ENCODE results near the gene DOK7.

Gene DOK7

GRCh38 chr4:3479358-3480101, 16.4 kb downstream of the DOK7 start:
- H3K4me3 Mint-ChIP-seq = no peak overlapping the region
- no peaks in the 10 kb centered on the region for H3K4me1 Mint-ChIP-seq (ENCODE audit: low read depth)
- H3K27me3 Mint-ChIP-seq = peaks cover 10% of the 10 kb centered on the region
- H3K9me3 Mint-ChIP-seq = no peaks in the 10 kb centered on the region
- H3K36me3 Mint-ChIP-seq (ENCODE audit: low read depth) = no peaks in the 10 kb centered on the region
- H3K27ac Mint-ChIP-seq = no peak overlapping the region

GRCh38 chr4:3480528-3481112, 17.5 kb downstream of the DOK7 start:
- Mint-ChIP-seq H3K9me3 (no peaks in the 10 kb centered on the region), H3K4me1 (ENCODE audit: low read depth) (no peaks in the 10 kb centered on the region), H3K27ac (no peak overlapping the region), H3K27me3 (peaks cover 10% of the 10 kb centered on the region), H3K36me3 (ENCODE audit: low read depth) (no peaks in the 10 kb centered on the region), H3K4me3 (no peak overlapping the region)

- H3K4me3 Mint-ChIP-seq = no peak overlapping the region
- H3K4me1 Mint-ChIP-seq (ENCODE audit: low read depth) = no peaks in the 10 kb centered on the region
- H3K36me3 Mint-ChIP-seq (ENCODE audit: low read depth) = no peaks in the 10 kb centered on the region
- peaks cover 10% of the 10 kb centered on the region for H3K27me3 Mint-ChIP-seq
- H3K9me3 Mint-ChIP-seq = no peaks in the 10 kb centered on the region
- H3K27ac Mint-ChIP-seq = no peak overlapping the region
Measured at GRCh38 chr4:3481113-3481531, 18.0 kb downstream of the DOK7 start.

GRCh38 chr4:3481783-3482393, 18.8 kb downstream of the DOK7 start:
- no peaks in the 10 kb centered on the region for H3K36me3 Mint-ChIP-seq (ENCODE audit: low read depth)
- H3K4me1 Mint-ChIP-seq (ENCODE audit: low read depth) = no peaks in the 10 kb centered on the region
- H3K9me3 Mint-ChIP-seq = no peaks in the 10 kb centered on the region
- no peak overlapping the region for H3K4me3 Mint-ChIP-seq
- H3K27ac Mint-ChIP-seq = no peak overlapping the region
- peaks cover 10% of the 10 kb centered on the region for H3K27me3 Mint-ChIP-seq

- Mint-ChIP-seq H3K4me1 (ENCODE audit: low read depth) (no peaks in the 10 kb centered on the region), H3K27ac (no peak overlapping the region), H3K36me3 (ENCODE audit: low read depth) (no peaks in the 10 kb centered on the region), H3K9me3 (no peaks in the 10 kb centered on the region), H3K4me3 (no peak overlapping the region), H3K27me3 (peaks cover 10% of the 10 kb centered on the region)
Measured at GRCh38 chr4:3482707-3483106, 19.6 kb downstream of the DOK7 start.

- Mint-ChIP-seq H3K4me3 (no peak overlapping the region), H3K9me3 (no peaks in the 10 kb centered on the region), H3K27me3 (peaks cover 10% of the 10 kb centered on the region), H3K4me1 (ENCODE audit: low read depth) (no peaks in the 10 kb centered on the region), H3K27ac (no peak overlapping the region), H3K36me3 (ENCODE audit: low read depth) (no peaks in the 10 kb centered on the region)
Measured at GRCh38 chr4:3483471-3483921, 20.4 kb downstream of the DOK7 start.

- Mint-ChIP-seq H3K36me3 (ENCODE audit: low read depth) (no peaks in the 10 kb centered on the region), H3K4me3 (no peak overlapping the region), H3K9me3 (no peaks in the 10 kb centered on the region), H3K27ac (no peak overlapping the region), H3K27me3 (peaks cover 10% of the 10 kb centered on the region), H3K4me1 (ENCODE audit: low read depth) (peaks cover 7% of the 10 kb centered on the region)
Measured at GRCh38 chr4:3484057-3484973, 21.2 kb downstream of the DOK7 start.

- Mint-ChIP-seq H3K27me3 (peaks cover 10% of the 10 kb centered on the region), H3K9me3 (no peaks in the 10 kb centered on the region), H3K36me3 (ENCODE audit: low read depth) (no peaks in the 10 kb centered on the region), H3K27ac (no peak overlapping the region), H3K4me1 (ENCODE audit: low read depth) (peaks cover 8% of the 10 kb centered on the region), H3K4me3 (no peak overlapping the region)
Measured at GRCh38 chr4:3485011-3485791, 22.1 kb downstream of the DOK7 start.

GRCh38 chr4:3485886-3486540, 22.9 kb downstream of the DOK7 start:
- Mint-ChIP-seq H3K27me3 (peaks cover 9% of the 10 kb centered on the region), H3K4me1 (ENCODE audit: low read depth) (peaks cover 8% of the 10 kb centered on the region)

GRCh38 chr4:3486541-3487540, 23.7 kb downstream of the DOK7 start:
- H3K4me3 Mint-ChIP-seq = no peak overlapping the region
- H3K27me3 Mint-ChIP-seq = peaks cover 8% of the 10 kb centered on the region
- H3K27ac Mint-ChIP-seq = no peak overlapping the region
- H3K36me3 Mint-ChIP-seq (ENCODE audit: low read depth) = no peaks in the 10 kb centered on the region
- H3K9me3 Mint-ChIP-seq = no peaks in the 10 kb centered on the region
- H3K4me1 Mint-ChIP-seq (ENCODE audit: low read depth) = peaks cover 8% of the 10 kb centered on the region

More at GRCh38 chr4:3485886-3486540, 22.9 kb downstream of the DOK7 start:
- Mint-ChIP-seq H3K4me3 (no peak overlapping the region), H3K9me3 (no peaks in the 10 kb centered on the region), H3K36me3 (ENCODE audit: low read depth) (no peaks in the 10 kb centered on the region), H3K27ac (no peak overlapping the region)

GRCh38 chr4:3487861-3488260, 24.8 kb downstream of the DOK7 start:
- Mint-ChIP-seq H3K27ac (no peak overlapping the region), H3K36me3 (ENCODE audit: low read depth) (no peaks in the 10 kb centered on the region), H3K4me3 (no peak overlapping the region), H3K9me3 (no peaks in the 10 kb centered on the region), H3K4me1 (ENCODE audit: low read depth) (peaks cover 8% of the 10 kb centered on the region), H3K27me3 (peaks cover 11% of the 10 kb centered on the region)

- H3K36me3 Mint-ChIP-seq (ENCODE audit: low read depth) = no peaks in the 10 kb centered on the region
- H3K27ac Mint-ChIP-seq = no peak overlapping the region
- no peaks in the 10 kb centered on the region for H3K9me3 Mint-ChIP-seq
- peaks cover 8% of the 10 kb centered on the region for H3K4me1 Mint-ChIP-seq (ENCODE audit: low read depth)
- no peak overlapping the region for H3K4me3 Mint-ChIP-seq
- H3K27me3 Mint-ChIP-seq = peaks cover 11% of the 10 kb centered on the region
Measured at GRCh38 chr4:3488820-3489219, 25.7 kb downstream of the DOK7 start.

GRCh38 chr4:3489451-3489962, 26.4 kb downstream of the DOK7 start:
- H3K9me3 Mint-ChIP-seq = no peaks in the 10 kb centered on the region
- H3K27ac Mint-ChIP-seq = no peak overlapping the region
- H3K4me1 Mint-ChIP-seq (ENCODE audit: low read depth) = peaks cover 8% of the 10 kb centered on the region
- H3K27me3 Mint-ChIP-seq = peaks cover 11% of the 10 kb centered on the region
- no peak overlapping the region for H3K4me3 Mint-ChIP-seq
- H3K36me3 Mint-ChIP-seq (ENCODE audit: low read depth) = no peaks in the 10 kb centered on the region
